ENCODE data around the gene STK36. TPM values are rescaled to one million over a fixed set of nuclear protein-coding genes. Genes with fewer than 3 reads are reported as not detected.

Gene STK36
- total and polyA plus RNA-seq, 2 donors (not counting 3 experiments of a cell fraction or from before 2014, with no cell fraction given) = 40.9 to 65.2 TPM

- dilution Hi-C loops (cut with MboI; ENCODE audit: extremely low pct_ligation_motif_present, low sequenced_read_pairs) = no loop called here
- POLR2A ChIA-PET = no interaction called here
- CTCF ChIA-PET = interaction anchor here (1.0 to 4.2 kb wide), 6 partner anchors 10 to 101 kb away, joined by 3 to 26 read pairs (median 4); no protein-coding TSS in a partner anchor
- TF ChIP-seq, protein P1, sequence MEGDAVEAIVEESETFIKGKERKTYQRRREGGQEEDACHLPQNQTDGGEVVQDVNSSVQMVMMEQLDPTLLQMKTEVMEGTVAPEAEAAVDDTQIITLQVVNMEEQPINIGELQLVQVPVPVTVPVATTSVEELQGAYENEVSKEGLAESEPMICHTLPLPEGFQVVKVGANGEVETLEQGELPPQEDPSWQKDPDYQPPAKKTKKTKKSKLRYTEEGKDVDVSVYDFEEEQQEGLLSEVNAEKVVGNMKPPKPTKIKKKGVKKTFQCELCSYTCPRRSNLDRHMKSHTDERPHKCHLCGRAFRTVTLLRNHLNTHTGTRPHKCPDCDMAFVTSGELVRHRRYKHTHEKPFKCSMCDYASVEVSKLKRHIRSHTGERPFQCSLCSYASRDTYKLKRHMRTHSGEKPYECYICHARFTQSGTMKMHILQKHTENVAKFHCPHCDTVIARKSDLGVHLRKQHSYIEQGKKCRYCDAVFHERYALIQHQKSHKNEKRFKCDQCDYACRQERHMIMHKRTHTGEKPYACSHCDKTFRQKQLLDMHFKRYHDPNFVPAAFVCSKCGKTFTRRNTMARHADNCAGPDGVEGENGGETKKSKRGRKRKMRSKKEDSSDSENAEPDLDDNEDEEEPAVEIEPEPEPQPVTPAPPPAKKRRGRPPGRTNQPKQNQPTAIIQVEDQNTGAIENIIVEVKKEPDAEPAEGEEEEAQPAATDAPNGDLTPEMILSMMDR (IDR thresholded peaks at IDR 0.05; ENCODE audit: extremely low read depth in 1 of 2, insufficient read depth in 1 of 2, low read depth in 1 of 2, low read length in 2 of 2) = no peak
- no peak for TF ChIP-seq MAX (IDR thresholded peaks at IDR 0.05; ENCODE audit: insufficient read depth, insufficient read length)
- no peak for TF ChIP-seq JUN (IDR thresholded peaks at IDR 0.05; ENCODE audit: borderline replicate concordance, insufficient read depth, insufficient read length, low read depth)
- TF ChIP-seq POLR2A (IDR thresholded peaks at IDR 0.05; ENCODE audit: low read depth, low read length) = no peak
- no peak for TF ChIP-seq POLR2AphosphoS5 (IDR thresholded peaks at IDR 0.05; ENCODE audit: insufficient read depth, low read depth, low read length)
- no peak for TF ChIP-seq EZH2 (IDR thresholded peaks at IDR 0.05; ENCODE audit: borderline replicate concordance, low read depth, low read length, severe bottlenecking)
- H3K4me3 ChIP-seq (replicated peaks in 1 of 3; ENCODE audit: insufficient read depth in 1 of 3, low read depth in 1 of 3, low read length in 3 of 3) = no peak overlapping the region
- no peaks in the 10 kb centered on the region for H3K4me1 ChIP-seq (ENCODE audit: control insufficient read depth, extremely low read depth, insufficient read depth, low read length)
- H3K79me2 ChIP-seq (ENCODE audit: control insufficient read depth, insufficient read depth, low read length) = no peaks in the 10 kb centered on the region
- H3K9me3 ChIP-seq (replicated peaks; ENCODE audit: control insufficient read depth, insufficient read depth, low read length) = no peaks in the 10 kb centered on the region
- H3K36me3 ChIP-seq (ENCODE audit: control insufficient read depth in 2 of 2, extremely low read depth in 1 of 2, insufficient read depth in 2 of 2, low read length in 2 of 2) = peaks cover 18 to 34% of the 10 kb centered on the region in 2 experiments
- BruUV-seq (replicated peaks) = no TSS peak
- no peaks in the 10 kb centered on the region for H3K9me1 ChIP-seq (replicated peaks; ENCODE audit: control insufficient read depth, extremely low read depth, insufficient read depth, low read length)
- no peak for DNase-seq (ENCODE audit: low read depth, low spot score)
- no peak overlapping the region for H3K27ac ChIP-seq (ENCODE audit: insufficient read depth, low read depth, low read length)
- H3K9ac ChIP-seq (replicated peaks; ENCODE audit: extremely low read depth, insufficient read depth, low read length) = no peak overlapping the region
- no peak for FAIRE-seq
- no peak overlapping the region for H3K4me2 ChIP-seq (ENCODE audit: insufficient read depth, low read length)
- H4K20me1 ChIP-seq (replicated peaks; ENCODE audit: control insufficient read depth, extremely low read depth, insufficient read depth, low read length) = no peaks in the 10 kb centered on the region
- intact Hi-C loops (cut with micrococcal nuclease) = no loop called here
- H2AFZ ChIP-seq (ENCODE audit: low read depth, low read length) = no peak overlapping the region
- H3K27me3 ChIP-seq (ENCODE audit: control insufficient read depth in 2 of 2, insufficient read depth in 2 of 2, low read length in 2 of 2) = no peaks in the 10 kb centered on the region
Observed at GRCh38 chr2:218746470-218746795, 74.5 kb downstream of the STK36 start.

DNA sequence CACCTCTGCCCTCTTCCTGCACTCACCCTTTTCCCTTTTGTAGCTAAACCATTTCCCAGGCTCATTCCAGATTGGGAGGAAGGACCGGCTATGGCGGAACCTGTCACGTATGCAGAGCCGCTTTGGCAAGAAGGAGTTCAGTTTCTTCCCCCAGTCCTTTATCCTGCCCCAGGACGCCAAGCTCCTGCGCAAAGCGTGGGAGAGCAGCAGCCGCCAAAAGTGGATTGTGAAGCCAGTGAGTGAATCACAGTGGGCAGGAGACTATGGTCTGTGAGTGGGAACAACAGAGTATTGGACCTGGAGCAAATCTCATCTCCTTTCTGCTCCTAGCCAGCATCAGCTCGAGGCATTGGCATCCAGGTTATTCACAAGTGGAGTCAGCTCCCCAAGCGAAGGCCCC lies 75.1 kb downstream of the STK36 start:
- dilution Hi-C loops (cut with MboI; ENCODE audit: extremely low pct_ligation_motif_present, low sequenced_read_pairs) = no loop called here

More for the DNA sequence above, 75.1 kb downstream of the STK36 start:
- Histone ChIP-seq H2AFZ (ENCODE audit: low read depth, low read length) (no peak overlapping the region), H3K4me2 (ENCODE audit: insufficient read depth, low read length) (no peak overlapping the region), H3K79me2 (ENCODE audit: control insufficient read depth, insufficient read depth, low read length) (no peaks in the 10 kb centered on the region), H3K36me3 (ENCODE audit: control insufficient read depth in 2 of 2, extremely low read depth in 1 of 2, insufficient read depth in 2 of 2, low read length in 2 of 2) (peaks cover 18 to 34% of the 10 kb centered on the region in 2 experiments), H3K27me3 (ENCODE audit: control insufficient read depth in 2 of 2, insufficient read depth in 2 of 2, low read length in 2 of 2) (no peaks in the 10 kb centered on the region), H3K9me3 (replicated peaks; ENCODE audit: control insufficient read depth, insufficient read depth, low read length) (no peaks in the 10 kb centered on the region), H3K9ac (replicated peaks; ENCODE audit: extremely low read depth, insufficient read depth, low read length) (no peak overlapping the region), H3K27ac (ENCODE audit: insufficient read depth, low read depth, low read length) (no peak overlapping the region), H3K9me1 (replicated peaks; ENCODE audit: control insufficient read depth, extremely low read depth, insufficient read depth, low read length) (no peaks in the 10 kb centered on the region), H3K4me3 (replicated peaks in 1 of 3; ENCODE audit: insufficient read depth in 1 of 3, low read depth in 1 of 3, low read length in 3 of 3) (no peak overlapping the region), H3K4me1 (ENCODE audit: control insufficient read depth, extremely low read depth, insufficient read depth, low read length) (no peaks in the 10 kb centered on the region), H4K20me1 (replicated peaks; ENCODE audit: control insufficient read depth, extremely low read depth, insufficient read depth, low read length) (no peaks in the 10 kb centered on the region)
- CTCF ChIA-PET = interaction anchor here (0.8 to 4.2 kb wide), 6 partner anchors 11 to 105 kb away, joined by 3 to 26 read pairs (median 4); no protein-coding TSS in a partner anchor
- BruUV-seq (replicated peaks) = no TSS peak
- intact Hi-C loops (cut with micrococcal nuclease) = no loop called here
- POLR2A ChIA-PET = no interaction called here
- no peak for FAIRE-seq
- no peak for TF ChIP-seq GATA2 (IDR thresholded peaks at IDR 0.05; ENCODE audit: insufficient read depth, insufficient read length, low read depth, low read length)
- TF ChIP-seq JUN (IDR thresholded peaks at IDR 0.05; ENCODE audit: borderline replicate concordance, insufficient read depth, insufficient read length, low read depth) = no peak
- no peak for TF ChIP-seq EZH2 (IDR thresholded peaks at IDR 0.05; ENCODE audit: borderline replicate concordance, low read depth, low read length, severe bottlenecking)
- TF ChIP-seq MAX (IDR thresholded peaks at IDR 0.05; ENCODE audit: insufficient read depth, insufficient read length) = no peak
- TF ChIP-seq FOS (IDR thresholded peaks at IDR 0.05; ENCODE audit: borderline replicate concordance, insufficient read depth, low read length) = no peak
- TF ChIP-seq MYC (IDR thresholded peaks at IDR 0.05; ENCODE audit: low read depth, low read length) = no peak
- no peak for TF ChIP-seq POLR2A (IDR thresholded peaks at IDR 0.05; ENCODE audit: low read depth, low read length)
- TF ChIP-seq POLR2AphosphoS5 (IDR thresholded peaks at IDR 0.05; ENCODE audit: insufficient read depth, low read depth, low read length) = no peak
- TF ChIP-seq, protein P1 (IDR thresholded peaks at IDR 0.05; ENCODE audit: extremely low read depth in 1 of 2, insufficient read depth in 1 of 2, low read depth in 1 of 2, low read length in 2 of 2) = no peak
- no peak for DNase-seq (ENCODE audit: low read depth, low spot score)
